ENCODE results near the gene AIFM2.

Gene AIFM2

DNA sequence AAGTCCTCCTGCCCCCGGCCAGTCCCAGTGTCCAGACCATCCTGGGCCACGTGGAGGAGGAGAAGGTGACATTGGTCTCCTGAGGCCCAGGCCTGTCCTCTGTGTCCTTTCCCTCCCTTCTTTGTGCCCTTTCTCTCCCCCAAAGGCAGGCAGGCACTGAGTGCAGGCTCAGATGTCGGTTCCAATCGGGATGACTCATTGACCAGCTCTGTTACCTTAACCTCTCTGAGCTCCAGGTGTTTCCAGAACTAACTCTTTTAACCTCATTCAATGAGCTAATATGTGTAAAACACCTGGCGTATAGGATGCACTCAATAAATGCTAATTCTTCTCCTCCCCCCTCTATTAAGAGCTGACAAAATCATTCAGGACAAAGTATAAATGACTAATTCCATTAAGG, 54.3 kb downstream of the AIFM2 start:
- Histone ChIP-seq H3K36me3 (ENCODE audit: control insufficient read depth, insufficient read depth, low read length) (peaks cover 3% of the 10 kb centered on the region), H4K8ac (ENCODE audit: low read depth, low read length) (no peak overlapping the region), H3K79me2 (ENCODE audit: control insufficient read depth, insufficient read depth, low read length) (no peaks in the 10 kb centered on the region), H3K4ac (ENCODE audit: low read depth, low read length) (no peak overlapping the region), H2BK120ac (ENCODE audit: low read depth, low read length) (no peak overlapping the region), H2AK5ac (ENCODE audit: low read length) (no peak overlapping the region), H3K79me1 (ENCODE audit: low read length) (no peaks in the 10 kb centered on the region), H2BK15ac (replicated peaks; ENCODE audit: low read depth) (no peak overlapping the region), H3K4me3 (ENCODE audit: low read length) (no peak overlapping the region), H2BK5ac (ENCODE audit: low read length) (no peak overlapping the region), H3K9ac (ENCODE audit: low read length) (no peak overlapping the region), H3K27me3 (ENCODE audit: insufficient read depth, low read length, poor library complexity) (no peaks in the 10 kb centered on the region), H3K27ac (ENCODE audit: low read depth, low read length) (no peak overlapping the region), H3K56ac (ENCODE audit: low read length) (no peak overlapping the region), H3K23ac (ENCODE audit: low read length) (no peak overlapping the region), H3K4me1 (ENCODE audit: control insufficient read depth, low read depth, low read length) (peaks cover 6% of the 10 kb centered on the region), H4K5ac (ENCODE audit: low read length) (no peak overlapping the region), H3K4me2 (ENCODE audit: low read length) (no peak overlapping the region), H3K18ac (ENCODE audit: low read length) (no peak overlapping the region)
- no peak for DNase-seq
- WGBS (ENCODE audit: extremely low coverage, insufficient coverage, low lambda C conversion rate): no CpG with 5 or more reads among the region's 5 CpGs

DNA sequence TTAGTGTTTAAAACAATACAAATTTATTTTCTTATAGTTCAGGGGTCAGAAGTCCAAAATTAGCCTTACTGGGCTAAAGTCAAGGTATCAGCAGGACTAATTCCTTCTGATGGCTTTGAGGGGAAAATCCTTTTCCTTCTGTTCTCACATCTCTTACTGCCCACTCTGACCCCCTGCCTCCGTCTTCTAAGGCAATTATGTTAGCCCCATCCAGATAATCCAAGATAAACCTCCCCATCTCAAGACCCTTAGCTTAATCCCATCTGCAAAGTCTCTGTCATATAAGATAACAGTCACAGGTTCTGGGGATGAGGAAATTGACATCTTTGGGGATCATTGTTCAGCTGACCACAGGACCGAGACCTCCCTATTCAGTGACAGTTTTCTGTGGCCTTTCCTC, 57.7 kb downstream of the AIFM2 start:
- no peak overlapping the region for H2BK5ac ChIP-seq (ENCODE audit: low read length)
- no peak overlapping the region for H2AK5ac ChIP-seq (ENCODE audit: low read length)
- no CpG with 5 or more reads among the region's 2 CpGs for WGBS (ENCODE audit: extremely low coverage, insufficient coverage, low lambda C conversion rate)
- no peaks in the 10 kb centered on the region for H3K79me2 ChIP-seq (ENCODE audit: control insufficient read depth, insufficient read depth, low read length)
- H3K18ac ChIP-seq (ENCODE audit: low read length): no peak overlapping the region
- H3K4me2 ChIP-seq (ENCODE audit: low read length): no peak overlapping the region
- peaks cover 1% of the 10 kb centered on the region for H3K79me1 ChIP-seq (ENCODE audit: low read length)
- peaks cover 3% of the 10 kb centered on the region for H3K36me3 ChIP-seq (ENCODE audit: control insufficient read depth, insufficient read depth, low read length)
- no peak overlapping the region for H2BK15ac ChIP-seq (replicated peaks; ENCODE audit: low read depth)
- H3K27me3 ChIP-seq (ENCODE audit: insufficient read depth, low read length, poor library complexity): no peaks in the 10 kb centered on the region
- H3K27ac ChIP-seq (ENCODE audit: low read depth, low read length): no peak overlapping the region
- no peak overlapping the region for H3K4ac ChIP-seq (ENCODE audit: low read depth, low read length)
- H4K8ac ChIP-seq (ENCODE audit: low read depth, low read length): no peak overlapping the region
- DNase-seq: peak; percentile 65
- no peak overlapping the region for H2BK120ac ChIP-seq (ENCODE audit: low read depth, low read length)
- no peak overlapping the region for H3K56ac ChIP-seq (ENCODE audit: low read length)
- no peak overlapping the region for H4K5ac ChIP-seq (ENCODE audit: low read length)
- H3K23ac ChIP-seq (ENCODE audit: low read length): no peak overlapping the region
- H3K4me3 ChIP-seq (ENCODE audit: low read length): no peak overlapping the region
- H3K4me1 ChIP-seq (ENCODE audit: control insufficient read depth, low read depth, low read length): peaks cover 6% of the 10 kb centered on the region
- no peak overlapping the region for H3K9ac ChIP-seq (ENCODE audit: low read length)

DNA sequence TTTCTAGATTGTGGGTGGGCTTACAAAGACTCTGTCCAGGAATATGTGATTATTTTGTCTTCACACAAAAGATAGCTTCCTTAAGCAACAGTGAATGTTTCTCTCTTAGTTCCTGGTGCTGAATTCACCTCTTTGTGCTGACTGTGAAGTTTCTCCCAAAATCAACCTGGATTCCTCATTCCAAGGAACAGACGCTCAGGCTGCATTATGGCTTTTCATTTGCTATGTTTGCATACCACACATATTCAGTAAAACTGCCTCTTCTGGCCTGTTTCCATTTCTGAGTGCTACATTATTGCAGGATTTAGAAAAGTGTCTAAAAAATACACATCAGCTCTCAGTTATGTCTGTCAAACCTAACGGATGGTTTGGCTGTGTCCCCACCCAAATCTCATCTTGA, 58.5 kb downstream of the AIFM2 start:
- WGBS (ENCODE audit: extremely low coverage, insufficient coverage, low lambda C conversion rate): no CpG with 5 or more reads among the region's 2 CpGs
- DNase-seq: no peak
- H4K8ac ChIP-seq (ENCODE audit: low read depth, low read length): no peak overlapping the region
- H3K27me3 ChIP-seq (ENCODE audit: insufficient read depth, low read length, poor library complexity): no peaks in the 10 kb centered on the region
- H3K4me1 ChIP-seq (ENCODE audit: control insufficient read depth, low read depth, low read length): peaks cover 6% of the 10 kb centered on the region
- no peak overlapping the region for H3K4ac ChIP-seq (ENCODE audit: low read depth, low read length)
- H4K5ac ChIP-seq (ENCODE audit: low read length): no peak overlapping the region
- H3K4me2 ChIP-seq (ENCODE audit: low read length): no peak overlapping the region
- no peak overlapping the region for H3K27ac ChIP-seq (ENCODE audit: low read depth, low read length)
- no peak overlapping the region for H3K56ac ChIP-seq (ENCODE audit: low read length)
- no peak overlapping the region for H3K4me3 ChIP-seq (ENCODE audit: low read length)
- H3K9ac ChIP-seq (ENCODE audit: low read length): no peak overlapping the region
- no peak overlapping the region for H3K23ac ChIP-seq (ENCODE audit: low read length)
- no peak overlapping the region for H2AK5ac ChIP-seq (ENCODE audit: low read length)
- no peak overlapping the region for H2BK15ac ChIP-seq (replicated peaks; ENCODE audit: low read depth)
- no peak overlapping the region for H2BK120ac ChIP-seq (ENCODE audit: low read depth, low read length)
- no peak overlapping the region for H2BK5ac ChIP-seq (ENCODE audit: low read length)
- peaks cover 1% of the 10 kb centered on the region for H3K79me1 ChIP-seq (ENCODE audit: low read length)
- H3K79me2 ChIP-seq (ENCODE audit: control insufficient read depth, insufficient read depth, low read length): no peaks in the 10 kb centered on the region
- peaks cover 3% of the 10 kb centered on the region for H3K36me3 ChIP-seq (ENCODE audit: control insufficient read depth, insufficient read depth, low read length)
- no peak overlapping the region for H3K18ac ChIP-seq (ENCODE audit: low read length)

DNA sequence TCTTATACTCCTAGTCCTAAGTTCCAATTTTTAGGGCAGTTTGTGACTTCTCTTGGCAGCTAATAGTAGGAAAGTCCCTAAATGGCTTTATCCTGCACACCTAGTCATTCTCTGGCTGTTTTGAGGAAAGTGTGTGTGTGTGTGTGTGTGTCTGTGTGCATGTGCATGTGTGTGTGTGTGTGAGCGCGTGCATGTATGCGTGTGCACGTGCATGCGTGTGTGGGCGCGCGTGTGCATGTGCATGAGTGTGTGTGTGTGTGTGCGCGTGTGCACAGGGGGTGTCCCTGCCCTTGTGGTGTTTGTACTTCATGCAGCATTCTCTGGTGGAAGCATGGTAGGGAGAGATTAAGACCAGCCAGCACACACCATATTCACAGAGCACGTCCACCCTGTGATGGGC, 61.8 kb downstream of the AIFM2 start:
- peaks cover 1% of the 10 kb centered on the region for H3K79me1 ChIP-seq (ENCODE audit: low read length)
- H3K23ac ChIP-seq (ENCODE audit: low read length): no peak overlapping the region
- H3K9ac ChIP-seq (ENCODE audit: low read length): no peak overlapping the region
- no peak overlapping the region for H2BK5ac ChIP-seq (ENCODE audit: low read length)
- no peaks in the 10 kb centered on the region for H3K79me2 ChIP-seq (ENCODE audit: control insufficient read depth, insufficient read depth, low read length)
- no peak overlapping the region for H3K4ac ChIP-seq (ENCODE audit: low read depth, low read length)
- peaks cover 2% of the 10 kb centered on the region for H3K4me1 ChIP-seq (ENCODE audit: control insufficient read depth, low read depth, low read length)
- no peak overlapping the region for H3K56ac ChIP-seq (ENCODE audit: low read length)
- H2BK120ac ChIP-seq (ENCODE audit: low read depth, low read length): no peak overlapping the region
- no peak overlapping the region for H3K4me3 ChIP-seq (ENCODE audit: low read length)
- H2BK15ac ChIP-seq (replicated peaks; ENCODE audit: low read depth): no peak overlapping the region
- DNase-seq: no peak
- H3K4me2 ChIP-seq (ENCODE audit: low read length): no peak overlapping the region
- WGBS (ENCODE audit: extremely low coverage, insufficient coverage, low lambda C conversion rate): no CpG with 5 or more reads among the region's 11 CpGs
- H3K36me3 ChIP-seq (ENCODE audit: control insufficient read depth, insufficient read depth, low read length): no peaks in the 10 kb centered on the region
- no peak overlapping the region for H3K27ac ChIP-seq (ENCODE audit: low read depth, low read length)
- no peaks in the 10 kb centered on the region for H3K27me3 ChIP-seq (ENCODE audit: insufficient read depth, low read length, poor library complexity)
- no peak overlapping the region for H3K18ac ChIP-seq (ENCODE audit: low read length)
- H4K5ac ChIP-seq (ENCODE audit: low read length): no peak overlapping the region
- H4K8ac ChIP-seq (ENCODE audit: low read depth, low read length): no peak overlapping the region
- H2AK5ac ChIP-seq (ENCODE audit: low read length): no peak overlapping the region

DNA sequence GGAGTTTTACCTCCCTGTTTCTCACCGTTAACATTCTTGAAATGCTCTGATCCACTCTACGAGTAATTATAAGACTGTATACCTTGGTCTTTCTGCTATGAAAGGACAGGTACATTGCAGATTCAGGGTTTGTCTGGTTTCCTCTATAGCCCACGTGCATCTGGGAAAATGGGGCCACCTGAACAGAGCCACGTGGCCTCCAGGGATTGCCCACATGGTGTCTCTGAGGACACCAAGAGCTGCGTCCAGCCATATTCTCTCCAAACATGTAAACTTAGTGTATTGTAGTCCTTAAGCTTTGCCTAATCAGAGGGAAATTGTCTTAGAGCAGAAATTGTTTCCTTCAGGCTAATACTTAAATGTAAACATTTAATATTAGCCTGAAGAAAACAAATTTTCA, 63.3 kb downstream of the AIFM2 start:
- Histone ChIP-seq H3K27ac (ENCODE audit: low read depth, low read length) (no peak overlapping the region), H2BK120ac (ENCODE audit: low read depth, low read length) (no peak overlapping the region), H3K4me2 (ENCODE audit: low read length) (no peak overlapping the region), H4K8ac (ENCODE audit: low read depth, low read length) (no peak overlapping the region), H3K4me3 (ENCODE audit: low read length) (no peak overlapping the region), H3K4ac (ENCODE audit: low read depth, low read length) (no peak overlapping the region), H3K56ac (ENCODE audit: low read length) (no peak overlapping the region), H2BK15ac (replicated peaks; ENCODE audit: low read depth) (no peak overlapping the region), H4K5ac (ENCODE audit: low read length) (no peak overlapping the region), H3K4me1 (ENCODE audit: control insufficient read depth, low read depth, low read length) (no peaks in the 10 kb centered on the region), H2AK5ac (ENCODE audit: low read length) (no peak overlapping the region), H3K36me3 (ENCODE audit: control insufficient read depth, insufficient read depth, low read length) (no peaks in the 10 kb centered on the region), H3K23ac (ENCODE audit: low read length) (no peak overlapping the region), H3K18ac (ENCODE audit: low read length) (no peak overlapping the region), H2BK5ac (ENCODE audit: low read length) (no peak overlapping the region), H3K9ac (ENCODE audit: low read length) (no peak overlapping the region), H3K79me2 (ENCODE audit: control insufficient read depth, insufficient read depth, low read length) (no peaks in the 10 kb centered on the region), H3K27me3 (ENCODE audit: insufficient read depth, low read length, poor library complexity) (no peaks in the 10 kb centered on the region), H3K79me1 (ENCODE audit: low read length) (peaks cover 1% of the 10 kb centered on the region)
- no peak for DNase-seq
- WGBS (ENCODE audit: extremely low coverage, insufficient coverage, low lambda C conversion rate): no CpG with 5 or more reads among the region's 5 CpGs

DNA sequence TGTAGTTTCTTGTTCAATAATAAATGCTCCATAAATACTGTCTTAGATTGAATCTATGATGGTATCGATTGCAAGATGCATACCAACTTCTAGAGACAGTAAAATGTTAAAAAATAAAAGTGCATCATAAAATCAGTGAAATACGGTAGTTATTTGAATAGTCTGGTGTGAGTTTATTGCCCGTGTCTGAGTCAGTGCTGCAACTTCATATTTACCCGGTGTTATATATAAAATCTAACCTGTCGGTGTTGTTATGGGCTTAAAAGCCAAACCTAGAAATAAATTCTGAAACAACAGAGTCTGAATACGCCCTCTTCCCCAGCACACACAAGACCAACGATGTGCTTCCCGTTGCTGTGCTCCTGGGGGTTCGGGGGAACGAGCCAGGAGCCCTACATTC, 63.7 kb downstream of the AIFM2 start:
- Histone ChIP-seq H3K56ac (ENCODE audit: low read length) (no peak overlapping the region), H2BK5ac (ENCODE audit: low read length) (no peak overlapping the region), H3K27me3 (ENCODE audit: insufficient read depth, low read length, poor library complexity) (no peaks in the 10 kb centered on the region), H4K5ac (ENCODE audit: low read length) (no peak overlapping the region), H2BK120ac (ENCODE audit: low read depth, low read length) (no peak overlapping the region), H3K18ac (ENCODE audit: low read length) (no peak overlapping the region), H2BK15ac (replicated peaks; ENCODE audit: low read depth) (no peak overlapping the region), H2AK5ac (ENCODE audit: low read length) (no peak overlapping the region), H3K4ac (ENCODE audit: low read depth, low read length) (no peak overlapping the region), H3K4me2 (ENCODE audit: low read length) (no peak overlapping the region), H3K23ac (ENCODE audit: low read length) (no peak overlapping the region), H3K79me1 (ENCODE audit: low read length) (peaks cover 1% of the 10 kb centered on the region), H3K4me1 (ENCODE audit: control insufficient read depth, low read depth, low read length) (no peaks in the 10 kb centered on the region), H4K8ac (ENCODE audit: low read depth, low read length) (no peak overlapping the region), H3K4me3 (ENCODE audit: low read length) (no peak overlapping the region), H3K36me3 (ENCODE audit: control insufficient read depth, insufficient read depth, low read length) (no peaks in the 10 kb centered on the region), H3K9ac (ENCODE audit: low read length) (no peak overlapping the region), H3K27ac (ENCODE audit: low read depth, low read length) (no peak overlapping the region), H3K79me2 (ENCODE audit: control insufficient read depth, insufficient read depth, low read length) (no peaks in the 10 kb centered on the region)
- no CpG with 5 or more reads among the region's 10 CpGs for WGBS (ENCODE audit: extremely low coverage, insufficient coverage, low lambda C conversion rate)
- no peak for DNase-seq

Measured in mesendoderm (in vitro differentiated cells).